Type B pancreatic cell (in vitro differentiated cells): ENCODE data around the gene ATP2B1. TPM values are rescaled to one million over a fixed set of nuclear protein-coding genes. Genes with fewer than 3 reads are reported as not detected.

Source experiments
- DNase-seq: peaks from one replicate; pipeline ENCODE4 v3.0.0; 2021; ENCODE audit warnings: mixed read lengths; ENCODE audit not compliant: unreplicated experiment; ENCODE audit errors: extremely low spot score
- H3K27ac Mint-ChIP-seq: 2 replicates; pipeline ENCODE4 v1.8.0; 2021; ENCODE audit warnings: mild to moderate bottlenecking, mixed read lengths
- H3K27me3 Mint-ChIP-seq: 2 replicates; pipeline ENCODE4 v1.8.0; 2021; ENCODE audit warnings: mixed read lengths
- H3K36me3 Mint-ChIP-seq: 2 replicates; pipeline ENCODE4 v1.8.0; 2021; ENCODE audit warnings: mixed read lengths
- H3K4me1 Mint-ChIP-seq: one replicate; pipeline ENCODE4 v1.8.0; 2021; ENCODE audit warnings: mixed read lengths; ENCODE audit not compliant: unreplicated experiment
- H3K4me3 Mint-ChIP-seq: 2 replicates; pipeline ENCODE4 v1.8.0; 2021; ENCODE audit warnings: mild to moderate bottlenecking, mixed read lengths
- H3K9me3 Mint-ChIP-seq: 2 replicates; pipeline ENCODE4 v1.8.0; 2021; ENCODE audit warnings: mixed read lengths
- CTCF ChIP-seq: fragments of 200-600 bp; sonication (generic); conservative IDR thresholded peaks from 2 replicates; pipeline ENCODE4 v1.5.0; 2021; ENCODE audit warnings: antibody characterized with exemption, mild to moderate bottlenecking
- total RNA-seq: library from RNA; stranded (reverse); gene quantifications from 2 replicates; pipeline ENCODE4 v1.2.1, GENCODE V29; 2021; ENCODE audit warnings: low replicate concordance

ATP2B1 gene
- total RNA-seq, 1 donor from 2014 or later: 95.2 TPM

GRCh38 chr12:89706986-89707702 is 1.5 kb downstream of the ATP2B1 start:
- no peak for DNase-seq
- H3K27ac Mint-ChIP-seq: peak overlapping the region; percentile 96
- peaks cover 35% of the 10 kb centered on the region for H3K4me1 Mint-ChIP-seq
- peaks cover 5% of the 10 kb centered on the region for H3K27me3 Mint-ChIP-seq
- no peaks in the 10 kb centered on the region for H3K9me3 Mint-ChIP-seq
- no peaks in the 10 kb centered on the region for H3K36me3 Mint-ChIP-seq
- no peak for TF ChIP-seq CTCF
- H3K4me3 Mint-ChIP-seq: peak overlapping the region; percentile 98

GRCh38 chr12:89706551-89706950 is 2.1 kb downstream of the ATP2B1 start:
- Mint-ChIP-seq H3K27me3 (peaks cover 5% of the 10 kb centered on the region), H3K4me1 (peaks cover 35% of the 10 kb centered on the region), H3K4me3 (peak overlapping the region; percentile 98), H3K27ac (peak overlapping the region; percentile 96), H3K36me3 (no peaks in the 10 kb centered on the region), H3K9me3 (no peaks in the 10 kb centered on the region)
- DNase-seq: no peak
- no peak for TF ChIP-seq CTCF

GRCh38 chr12:89704457-89704856 is 4.2 kb downstream of the ATP2B1 start:
- peaks cover 35% of the 10 kb centered on the region for H3K4me1 Mint-ChIP-seq
- no peaks in the 10 kb centered on the region for H3K27me3 Mint-ChIP-seq
- no peaks in the 10 kb centered on the region for H3K36me3 Mint-ChIP-seq
- TF ChIP-seq CTCF: no peak
- H3K9me3 Mint-ChIP-seq: no peaks in the 10 kb centered on the region
- H3K4me3 Mint-ChIP-seq: peak overlapping the region; percentile 55
- DNase-seq: no peak
- no peak overlapping the region for H3K27ac Mint-ChIP-seq

- Mint-ChIP-seq H3K9me3 (no peaks in the 10 kb centered on the region), H3K4me3 (no peak overlapping the region), H3K4me1 (peaks cover 39% of the 10 kb centered on the region), H3K27ac (peak overlapping the region; percentile 6), H3K27me3 (no peaks in the 10 kb centered on the region), H3K36me3 (no peaks in the 10 kb centered on the region)
- no peak for TF ChIP-seq CTCF
- no peak for DNase-seq
These were observed 4.9 kb downstream of the ATP2B1 start for GRCh38 chr12:89703768-89704167.

GRCh38 chr12:89702503-89702902 is 6.1 kb downstream of the ATP2B1 start:
- H3K9me3 Mint-ChIP-seq: no peaks in the 10 kb centered on the region
- H3K27ac Mint-ChIP-seq: no peak overlapping the region
- TF ChIP-seq CTCF: no peak
- H3K4me3 Mint-ChIP-seq: peak overlapping the region; percentile 35
- H3K36me3 Mint-ChIP-seq: peaks cover 5% of the 10 kb centered on the region
- no peak for DNase-seq
- peaks cover 39% of the 10 kb centered on the region for H3K4me1 Mint-ChIP-seq
- H3K27me3 Mint-ChIP-seq: no peaks in the 10 kb centered on the region
